Measurements from ENCODE around the gene YEATS2. TPM values are rescaled to one million over a fixed set of nuclear protein-coding genes. Genes with fewer than 3 reads are reported as not detected.

YEATS2 gene
- total RNA-seq, 1 donor from 2014 or later: 44.5 TPM

- intact Hi-C loops (cut with micrococcal nuclease): no loop called here
Measured at GRCh38 chr3:183810643-183811594, 113.3 kb downstream of the YEATS2 start.

GRCh38 chr3:183811638-183812037 lies 114.0 kb downstream of the YEATS2 start:
- intact Hi-C loops (cut with micrococcal nuclease): no loop called here

GRCh38 chr3:183812761-183813445 lies 115.3 kb downstream of the YEATS2 start:
- intact Hi-C loops (cut with micrococcal nuclease): no loop called here

GRCh38 chr3:183814240-183814639 lies 116.6 kb downstream of the YEATS2 start:
- intact Hi-C loops (cut with micrococcal nuclease): no loop called here

GRCh38 chr3:183815563-183815940 lies 118.0 kb downstream of the YEATS2 start:
- intact Hi-C loops (cut with micrococcal nuclease): no loop called here

- intact Hi-C loops (cut with micrococcal nuclease): no loop called here
Measured at GRCh38 chr3:183815951-183816475, 118.4 kb downstream of the YEATS2 start.

GRCh38 chr3:183816681-183817510 lies 119.3 kb downstream of the YEATS2 start:
- intact Hi-C loops (cut with micrococcal nuclease): no loop called here

- intact Hi-C loops (cut with micrococcal nuclease): no loop called here
Measured at GRCh38 chr3:183817639-183818038, 120.0 kb downstream of the YEATS2 start.

GRCh38 chr3:183818041-183818620 lies 120.5 kb downstream of the YEATS2 start:
- intact Hi-C loops (cut with micrococcal nuclease): no loop called here

GRCh38 chr3:183818706-183819624 lies 121.4 kb downstream of the YEATS2 start:
- intact Hi-C loops (cut with micrococcal nuclease): no loop called here

- intact Hi-C loops (cut with micrococcal nuclease): no loop called here
Measured at GRCh38 chr3:183819831-183820230, 122.2 kb downstream of the YEATS2 start.

GRCh38 chr3:183822631-183823030 lies 125.0 kb downstream of the YEATS2 start:
- intact Hi-C loops (cut with micrococcal nuclease): no loop called here

- intact Hi-C loops (cut with micrococcal nuclease): no loop called here
Measured at GRCh38 chr3:183823963-183824362, 126.4 kb downstream of the YEATS2 start.

- intact Hi-C loops (cut with micrococcal nuclease): loop anchor here (1.0 kb wide), 1 partner anchor 59 kb away; the partner anchor contains the start of gene PARL
Measured at GRCh38 chr3:183824761-183825455, 127.3 kb downstream of the YEATS2 start.

- intact Hi-C loops (cut with micrococcal nuclease): loop anchor here (1.0 kb wide), 1 partner anchor 59 kb away; the partner anchor contains the start of gene PARL
Measured at GRCh38 chr3:183825456-183826161, 128.0 kb downstream of the YEATS2 start, which contains the start of gene MAP6D1. TSS of gene MAP6D1 (minus strand) at chr3:183825577. CDS start at chr3:183825547, 30 bp downstream.

- intact Hi-C loops (cut with micrococcal nuclease): no loop called here
Measured at GRCh38 chr3:183826448-183827250, 129.1 kb downstream of the YEATS2 start.

GRCh38 chr3:183827809-183828537 lies 130.4 kb downstream of the YEATS2 start:
- intact Hi-C loops (cut with micrococcal nuclease): no loop called here

Data from T-helper 1 cell treated with Interleukin-12 subunit alpha and Interleukin-12 subunit beta and Interleukin-4 antibody, amounts not matched to agents 30 ng/mL and 1 ng/mL, for 36 hours (primary cell).